WTC11 (cell line): ENCODE results near the gene ALKBH8. TPM values are rescaled to one million over a fixed set of nuclear protein-coding genes. Genes with fewer than 3 reads are reported as not detected.

ENCODE experiments used
- ATAC-seq: fragments of 200-7000 bp; cut with Tn5 transposase; 2 replicates; pipeline ENCODE4 v1.10.0; 2021; ENCODE audit warnings: mild to moderate bottlenecking, moderate library complexity
- CTCF ChIA-PET: fragments of 300-600 bp; sonication (Branson Sonifier 250); formaldehyde crosslinking; loops from one replicate; lab custom pipeline; 2021; ENCODE audit warnings: antibody characterized with exemption; lab: Charles Lee
- POLR2A ChIA-PET: fragments of 350-600 bp; sonication (Branson Sonifier 250); formaldehyde crosslinking; loops from one replicate; lab custom pipeline; 2021; ENCODE audit warnings: antibody characterized with exemption; lab: Charles Lee
- DNase-seq: peaks from one replicate; pipeline ENCODE4 v3.0.0; 2021; ENCODE audit warnings: low spot score
- H3K27ac Mint-ChIP-seq: 2 replicates; pipeline ENCODE4 v1.8.0; 2021; ENCODE audit warnings: mixed read lengths
- H3K27me3 Mint-ChIP-seq: 2 replicates; pipeline ENCODE4 v1.8.0; 2021; ENCODE audit warnings: low read depth, mild to moderate bottlenecking, moderate library complexity, mixed read lengths
- H3K36me3 Mint-ChIP-seq: 2 replicates; pipeline ENCODE4 v1.8.0; 2021; ENCODE audit warnings: mixed read lengths
- H3K4me1 Mint-ChIP-seq: 2 replicates; pipeline ENCODE4 v1.8.0; 2022; ENCODE audit warnings: mixed read lengths
- H3K4me3 Mint-ChIP-seq: 2 replicates; pipeline ENCODE4 v1.8.0; 2021; ENCODE audit warnings: mild to moderate bottlenecking, moderate library complexity, mixed read lengths
- H3K9me3 Mint-ChIP-seq: 2 replicates; pipeline ENCODE4 v1.8.0; 2021; ENCODE audit warnings: mixed read lengths
- CREM ChIP-seq: sonication (generic); formaldehyde crosslinking; IDR thresholded peaks from 2 replicates; pipeline ENCODE4 v1.8.1; 2022; ENCODE audit warnings: mild to moderate bottlenecking, missing genetic modification reagents, moderate library complexity
- GABPB1 ChIP-seq: sonication (generic); formaldehyde crosslinking; IDR thresholded peaks from 2 replicates; pipeline ENCODE4 v1.8.1; 2023; ENCODE audit warnings: mild to moderate bottlenecking, missing genetic modification reagents
- GRHL2 ChIP-seq: fragments of 250-450 bp; sonication (Bioruptor Pico); IDR thresholded peaks from 2 replicates; pipeline ENCODE4 v1.8.0; 2022; ENCODE audit warnings: mild to moderate bottlenecking, moderate library complexity; ENCODE audit not compliant: insufficient replicate concordance, severe bottlenecking
- OVOL2 ChIP-seq: fragments of 250-450 bp; sonication (Bioruptor Pico); IDR thresholded peaks from 2 replicates; pipeline ENCODE4 v1.9.0; 2021; ENCODE audit warnings: mild to moderate bottlenecking, borderline replicate concordance
- RELA ChIP-seq: sonication (generic); formaldehyde crosslinking; IDR thresholded peaks from 2 replicates; pipeline ENCODE4 v1.8.1; 2022; ENCODE audit warnings: missing genetic modification reagents, mild to moderate bottlenecking, borderline replicate concordance
- TP53 ChIP-seq: sonication (generic); formaldehyde crosslinking; IDR thresholded peaks from 2 replicates; pipeline ENCODE4 v1.8.1; 2023; ENCODE audit warnings: mild to moderate bottlenecking, missing genetic modification reagents
- USF2 ChIP-seq: sonication (generic); formaldehyde crosslinking; IDR thresholded peaks from 2 replicates; pipeline ENCODE4 v1.8.1; 2023; ENCODE audit warnings: mild to moderate bottlenecking, missing genetic modification reagents, moderate library complexity
- ZNF121 ChIP-seq: sonication (generic); formaldehyde crosslinking; IDR thresholded peaks from 2 replicates; pipeline ENCODE4 v1.8.0; 2023; ENCODE audit warnings: missing genetic modification reagents
- ZNF263 ChIP-seq: sonication (generic); formaldehyde crosslinking; IDR thresholded peaks from 2 replicates; pipeline ENCODE4 v1.8.1; 2022; ENCODE audit warnings: low read depth, mild to moderate bottlenecking, moderate library complexity, missing genetic modification reagents
- ZNF396 ChIP-seq: fragments of 250-450 bp; sonication (Bioruptor Pico); IDR thresholded peaks from 2 replicates; pipeline ENCODE4 v1.8.0; 2021; ENCODE audit warnings: mild to moderate bottlenecking, moderate library complexity, borderline replicate concordance
- ZNF512 ChIP-seq: sonication (generic); formaldehyde crosslinking; IDR thresholded peaks from 2 replicates; pipeline ENCODE4 v1.8.1; 2022; ENCODE audit warnings: missing genetic modification reagents, borderline replicate concordance
- ZNF671 ChIP-seq: fragments of 250-450 bp; sonication (Bioruptor Pico); IDR thresholded peaks from 2 replicates; pipeline ENCODE4 v1.8.0; 2021; ENCODE audit warnings: mild to moderate bottlenecking
- total RNA-seq: library from RNA; stranded (reverse); gene quantifications from 3 replicates; pipeline ENCODE4 v1.2.3, GENCODE V29; 2021
- TF ChIP-seq, protein P1 (sequence below): sonication (generic); formaldehyde crosslinking; conservative IDR thresholded peaks from 2 replicates; pipeline ENCODE4 v1.8.1; 2023; ENCODE audit warnings: mild to moderate bottlenecking, low read depth, missing genetic modification reagents, moderate library complexity
- TF ChIP-seq, protein P2 (sequence below): sonication (generic); formaldehyde crosslinking; IDR thresholded peaks from 2 replicates; pipeline ENCODE4 v1.8.0; 2022; ENCODE audit warnings: mild to moderate bottlenecking, missing genetic modification reagents
- TF ChIP-seq, protein P3 (sequence below): sonication (generic); formaldehyde crosslinking; IDR thresholded peaks from 2 replicates; pipeline ENCODE4 v1.8.0; 2023; ENCODE audit warnings: missing genetic modification reagents
- TF ChIP-seq, protein P4 (sequence below): fragments of 250-450 bp; sonication (Bioruptor Pico); IDR thresholded peaks from 2 replicates; pipeline ENCODE4 v1.9.0; 2021; ENCODE audit warnings: mild to moderate bottlenecking
- TF ChIP-seq, protein P5 (sequence below): sonication (generic); formaldehyde crosslinking; IDR thresholded peaks from 2 replicates; pipeline ENCODE4 v1.8.0; 2022; ENCODE audit warnings: mild to moderate bottlenecking, missing genetic modification reagents
- TF ChIP-seq, protein P6 (sequence below): fragments of 250-450 bp; sonication (Bioruptor Pico); IDR thresholded peaks from 2 replicates; pipeline ENCODE4 v2.1.2; 2022; ENCODE audit warnings: mild to moderate bottlenecking, moderate library complexity

Gene ALKBH8
- total RNA-seq, 1 experiment from 2014 or later, result 9.5 TPM

- Mint-ChIP-seq H3K4me3 (no peak overlapping the region), H3K27ac (no peak overlapping the region), H3K4me1 (no peaks in the 10 kb centered on the region), H3K27me3 (no peaks in the 10 kb centered on the region)
- CTCF ChIA-PET, result no interaction called here
- POLR2A ChIA-PET, result no interaction called here
- DNase-seq, result no peak
- TF ChIP-seq, protein P1, sequence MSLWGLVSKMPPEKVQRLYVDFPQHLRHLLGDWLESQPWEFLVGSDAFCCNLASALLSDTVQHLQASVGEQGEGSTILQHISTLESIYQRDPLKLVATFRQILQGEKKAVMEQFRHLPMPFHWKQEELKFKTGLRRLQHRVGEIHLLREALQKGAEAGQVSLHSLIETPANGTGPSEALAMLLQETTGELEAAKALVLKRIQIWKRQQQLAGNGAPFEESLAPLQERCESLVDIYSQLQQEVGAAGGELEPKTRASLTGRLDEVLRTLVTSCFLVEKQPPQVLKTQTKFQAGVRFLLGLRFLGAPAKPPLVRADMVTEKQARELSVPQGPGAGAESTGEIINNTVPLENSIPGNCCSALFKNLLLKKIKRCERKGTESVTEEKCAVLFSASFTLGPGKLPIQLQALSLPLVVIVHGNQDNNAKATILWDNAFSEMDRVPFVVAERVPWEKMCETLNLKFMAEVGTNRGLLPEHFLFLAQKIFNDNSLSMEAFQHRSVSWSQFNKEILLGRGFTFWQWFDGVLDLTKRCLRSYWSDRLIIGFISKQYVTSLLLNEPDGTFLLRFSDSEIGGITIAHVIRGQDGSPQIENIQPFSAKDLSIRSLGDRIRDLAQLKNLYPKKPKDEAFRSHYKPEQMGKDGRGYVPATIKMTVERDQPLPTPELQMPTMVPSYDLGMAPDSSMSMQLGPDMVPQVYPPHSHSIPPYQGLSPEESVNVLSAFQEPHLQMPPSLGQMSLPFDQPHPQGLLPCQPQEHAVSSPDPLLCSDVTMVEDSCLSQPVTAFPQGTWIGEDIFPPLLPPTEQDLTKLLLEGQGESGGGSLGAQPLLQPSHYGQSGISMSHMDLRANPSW (CRISPR knock-in tag), result no peak
- TF ChIP-seq ZNF263 (CRISPR knock-in tag), result no peak
- TF ChIP-seq, protein P2, sequence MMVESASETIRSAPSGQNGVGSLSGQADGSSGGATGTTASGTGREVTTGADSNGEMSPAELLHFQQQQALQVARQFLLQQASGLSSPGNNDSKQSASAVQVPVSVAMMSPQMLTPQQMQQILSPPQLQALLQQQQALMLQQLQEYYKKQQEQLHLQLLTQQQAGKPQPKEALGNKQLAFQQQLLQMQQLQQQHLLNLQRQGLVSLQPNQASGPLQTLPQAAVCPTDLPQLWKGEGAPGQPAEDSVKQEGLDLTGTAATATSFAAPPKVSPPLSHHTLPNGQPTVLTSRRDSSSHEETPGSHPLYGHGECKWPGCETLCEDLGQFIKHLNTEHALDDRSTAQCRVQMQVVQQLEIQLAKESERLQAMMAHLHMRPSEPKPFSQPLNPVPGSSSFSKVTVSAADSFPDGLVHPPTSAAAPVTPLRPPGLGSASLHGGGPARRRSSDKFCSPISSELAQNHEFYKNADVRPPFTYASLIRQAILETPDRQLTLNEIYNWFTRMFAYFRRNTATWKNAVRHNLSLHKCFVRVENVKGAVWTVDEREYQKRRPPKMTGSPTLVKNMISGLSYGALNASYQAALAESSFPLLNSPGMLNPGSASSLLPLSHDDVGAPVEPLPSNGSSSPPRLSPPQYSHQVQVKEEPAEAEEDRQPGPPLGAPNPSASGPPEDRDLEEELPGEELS (CRISPR knock-in tag), result no peak
- TF ChIP-seq, protein P3, sequence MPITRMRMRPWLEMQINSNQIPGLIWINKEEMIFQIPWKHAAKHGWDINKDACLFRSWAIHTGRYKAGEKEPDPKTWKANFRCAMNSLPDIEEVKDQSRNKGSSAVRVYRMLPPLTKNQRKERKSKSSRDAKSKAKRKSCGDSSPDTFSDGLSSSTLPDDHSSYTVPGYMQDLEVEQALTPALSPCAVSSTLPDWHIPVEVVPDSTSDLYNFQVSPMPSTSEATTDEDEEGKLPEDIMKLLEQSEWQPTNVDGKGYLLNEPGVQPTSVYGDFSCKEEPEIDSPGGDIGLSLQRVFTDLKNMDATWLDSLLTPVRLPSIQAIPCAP, result no peak
- TF ChIP-seq, all 79 proteins: peak for 0
- H3K9me3 Mint-ChIP-seq, result 0 out of 2 replicates have a peak, but pooled peaks cover 5% of the 10 kb centered on the region
- no peak for ATAC-seq
- no peaks in the 10 kb centered on the region for H3K36me3 Mint-ChIP-seq
These were observed 91.7 kb downstream of the ALKBH8 start for GRCh38 chr11:107473792-107474191.

DNA sequence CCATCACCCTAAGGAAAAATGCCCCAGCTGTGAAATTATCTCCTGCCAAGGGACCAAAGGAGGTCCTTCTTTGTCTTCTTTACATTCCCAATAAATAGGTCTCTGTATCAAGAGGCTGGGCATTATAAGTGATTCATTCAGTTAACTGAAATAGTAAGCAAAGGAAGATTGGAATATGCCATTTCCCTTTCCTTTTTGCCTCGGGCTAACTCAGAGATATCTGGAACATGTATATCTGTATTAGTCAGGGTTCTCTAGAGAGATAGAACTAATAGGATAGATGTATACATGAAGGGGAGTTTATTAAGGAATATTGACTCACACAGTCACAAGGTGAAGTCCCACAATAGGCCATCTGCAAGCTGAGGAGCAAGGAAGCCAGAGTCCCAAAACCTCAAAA, 92.6 kb downstream of the ALKBH8 start:
- H3K27ac Mint-ChIP-seq, result no peak overlapping the region
- H3K4me3 Mint-ChIP-seq, result no peak overlapping the region
- 0 out of 2 replicates have a peak, but pooled peaks cover 5% of the 10 kb centered on the region for H3K9me3 Mint-ChIP-seq
- TF ChIP-seq ZNF396 (CRISPR knock-in tag) (no peak), TP53 (no peak), GRHL2 (CRISPR knock-in tag) (no peak), OVOL2 (no peak), USF2 (CRISPR knock-in tag) (no peak)
- TF ChIP-seq, all 79 proteins: peak for 0
- no peaks in the 10 kb centered on the region for H3K27me3 Mint-ChIP-seq
- CTCF ChIA-PET, result no interaction called here
- POLR2A ChIA-PET, result no interaction called here
- no peaks in the 10 kb centered on the region for H3K4me1 Mint-ChIP-seq
- no peaks in the 10 kb centered on the region for H3K36me3 Mint-ChIP-seq
- no peak for DNase-seq
- ATAC-seq, result no peak

- Mint-ChIP-seq H3K27ac (no peak overlapping the region), H3K4me1 (no peaks in the 10 kb centered on the region), H3K4me3 (no peak overlapping the region), H3K36me3 (no peaks in the 10 kb centered on the region), H3K9me3 (peaks cover 11% of the 10 kb centered on the region), H3K27me3 (peaks cover 11% of the 10 kb centered on the region)
- ATAC-seq (no peak), DNase-seq (no peak)
- ChIA-PET POLR2A (no interaction called here), CTCF (no interaction called here)
- TF ChIP-seq, protein P4, sequence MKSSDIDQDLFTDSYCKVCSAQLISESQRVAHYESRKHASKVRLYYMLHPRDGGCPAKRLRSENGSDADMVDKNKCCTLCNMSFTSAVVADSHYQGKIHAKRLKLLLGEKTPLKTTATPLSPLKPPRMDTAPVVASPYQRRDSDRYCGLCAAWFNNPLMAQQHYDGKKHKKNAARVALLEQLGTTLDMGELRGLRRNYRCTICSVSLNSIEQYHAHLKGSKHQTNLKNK (CRISPR knock-in tag), result no peak
- TF ChIP-seq, protein P5, sequence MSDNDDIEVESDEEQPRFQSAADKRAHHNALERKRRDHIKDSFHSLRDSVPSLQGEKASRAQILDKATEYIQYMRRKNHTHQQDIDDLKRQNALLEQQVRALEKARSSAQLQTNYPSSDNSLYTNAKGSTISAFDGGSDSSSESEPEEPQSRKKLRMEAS (CRISPR knock-in tag), result no peak
- TF ChIP-seq ZNF671, result no peak
- TF ChIP-seq ZNF512 (CRISPR knock-in tag), result no peak
- no peak for TF ChIP-seq RELA (CRISPR knock-in tag)
- TF ChIP-seq, protein P6, sequence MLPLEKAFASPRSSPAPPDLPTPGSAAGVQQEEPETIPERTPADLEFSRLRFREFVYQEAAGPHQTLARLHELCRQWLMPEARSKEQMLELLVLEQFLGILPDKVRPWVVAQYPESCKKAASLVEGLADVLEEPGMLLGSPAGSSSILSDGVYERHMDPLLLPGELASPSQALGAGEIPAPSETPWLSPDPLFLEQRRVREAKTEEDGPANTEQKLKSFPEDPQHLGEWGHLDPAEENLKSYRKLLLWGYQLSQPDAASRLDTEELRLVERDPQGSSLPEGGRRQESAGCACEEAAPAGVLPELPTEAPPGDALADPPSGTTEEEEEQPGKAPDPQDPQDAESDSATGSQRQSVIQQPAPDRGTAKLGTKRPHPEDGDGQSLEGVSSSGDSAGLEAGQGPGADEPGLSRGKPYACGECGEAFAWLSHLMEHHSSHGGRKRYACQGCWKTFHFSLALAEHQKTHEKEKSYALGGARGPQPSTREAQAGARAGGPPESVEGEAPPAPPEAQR (CRISPR knock-in tag), result no peak
- no peak for TF ChIP-seq GABPB1 (CRISPR knock-in tag)
- TF ChIP-seq ZNF121 (CRISPR knock-in tag), result no peak
- no peak for TF ChIP-seq CREM (CRISPR knock-in tag)
These were observed 96.9 kb downstream of the ALKBH8 start for GRCh38 chr11:107468596-107468995.
